GM18508 (cell line): ENCODE measurements around the gene EPAS1.

Experiments used
- ATAC-seq: cut with Tn5 transposase; IDR thresholded peaks from one replicate; pipeline ENCODE4 v1.9.1; 2021; ENCODE audit warnings: moderate number of reproducible peaks; ENCODE audit not compliant: insufficient read depth, unreplicated experiment

EPAS1 gene

DNA sequence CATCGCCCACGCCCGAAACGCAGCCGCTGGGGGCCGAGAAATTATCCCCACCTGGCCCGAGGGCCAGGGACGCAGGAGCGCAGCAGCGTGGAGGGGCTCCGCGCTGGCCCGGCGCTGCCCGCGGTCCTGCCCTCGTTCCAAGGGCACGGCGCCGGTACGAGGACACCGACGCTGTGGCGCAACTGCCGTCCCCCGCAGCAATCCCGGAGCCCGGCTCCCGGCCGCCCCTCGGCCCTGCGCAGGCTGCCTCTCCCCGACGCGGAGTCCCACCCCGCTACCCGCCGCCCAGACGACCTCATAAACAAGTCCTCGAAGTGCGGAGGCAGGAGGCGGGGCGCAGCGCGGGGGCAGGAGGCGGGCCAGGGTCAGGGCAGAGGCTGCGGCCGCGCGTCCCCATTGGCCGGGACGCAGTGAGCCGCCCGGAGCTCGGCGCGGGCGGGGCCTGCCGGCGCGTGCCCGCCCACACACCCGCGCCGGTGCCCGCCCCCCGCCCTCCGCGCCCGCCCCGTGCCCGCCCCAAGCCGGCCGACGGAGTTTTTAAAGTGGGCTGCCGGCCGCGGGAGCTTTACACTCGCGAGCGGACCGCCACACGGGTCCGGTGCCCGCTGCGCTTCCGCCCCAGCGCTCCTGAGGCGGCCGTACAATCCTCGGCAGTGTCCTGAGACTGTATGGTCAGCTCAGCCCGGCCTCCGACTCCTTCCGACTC is at the start of gene EPAS1:
EPAS1 (plus strand) TSS at position 568 of the 706 bp plus-strand sequence. CDS start 505 bp downstream, outside the sequence.
- no peak for ATAC-seq

DNA sequence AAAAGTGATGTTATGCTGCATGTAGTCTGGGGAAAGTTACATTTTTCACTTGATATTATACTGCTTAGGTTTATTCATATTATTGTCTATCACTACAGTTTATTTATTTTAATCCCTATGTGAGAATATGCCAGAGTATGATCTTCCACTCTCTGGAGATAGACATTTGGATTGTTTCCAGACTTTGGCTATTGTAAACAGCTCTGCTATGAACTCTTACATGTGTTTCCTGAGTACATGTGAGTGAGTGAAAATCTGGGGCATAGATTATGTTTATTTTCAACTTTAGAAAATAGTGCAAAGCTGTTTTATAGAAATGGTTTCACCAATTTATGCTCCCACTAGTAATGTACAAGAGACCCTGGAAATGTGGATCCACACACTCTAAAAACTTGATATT is 49.0 kb upstream of the EPAS1 start:
- ATAC-seq, result no peak

DNA sequence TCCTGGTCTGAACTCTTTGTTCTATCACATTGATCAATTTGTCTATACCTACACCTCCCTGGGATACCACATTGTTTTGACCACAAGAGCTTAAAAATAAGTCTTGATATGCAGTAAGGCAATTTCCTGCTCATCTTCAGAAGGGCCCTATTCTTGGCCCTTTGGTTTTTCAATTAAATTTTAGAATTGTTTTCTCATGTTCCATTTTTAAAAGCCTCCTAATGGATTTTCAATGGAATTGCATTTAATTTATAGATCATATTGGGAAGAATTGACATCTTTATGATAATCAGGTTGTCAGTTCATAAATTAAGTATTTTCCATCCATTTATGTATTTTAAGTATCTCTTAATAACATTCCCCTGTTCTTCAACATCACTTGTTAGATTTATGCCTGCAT is 47.6 kb upstream of the EPAS1 start:
- ATAC-seq, result no peak

DNA sequence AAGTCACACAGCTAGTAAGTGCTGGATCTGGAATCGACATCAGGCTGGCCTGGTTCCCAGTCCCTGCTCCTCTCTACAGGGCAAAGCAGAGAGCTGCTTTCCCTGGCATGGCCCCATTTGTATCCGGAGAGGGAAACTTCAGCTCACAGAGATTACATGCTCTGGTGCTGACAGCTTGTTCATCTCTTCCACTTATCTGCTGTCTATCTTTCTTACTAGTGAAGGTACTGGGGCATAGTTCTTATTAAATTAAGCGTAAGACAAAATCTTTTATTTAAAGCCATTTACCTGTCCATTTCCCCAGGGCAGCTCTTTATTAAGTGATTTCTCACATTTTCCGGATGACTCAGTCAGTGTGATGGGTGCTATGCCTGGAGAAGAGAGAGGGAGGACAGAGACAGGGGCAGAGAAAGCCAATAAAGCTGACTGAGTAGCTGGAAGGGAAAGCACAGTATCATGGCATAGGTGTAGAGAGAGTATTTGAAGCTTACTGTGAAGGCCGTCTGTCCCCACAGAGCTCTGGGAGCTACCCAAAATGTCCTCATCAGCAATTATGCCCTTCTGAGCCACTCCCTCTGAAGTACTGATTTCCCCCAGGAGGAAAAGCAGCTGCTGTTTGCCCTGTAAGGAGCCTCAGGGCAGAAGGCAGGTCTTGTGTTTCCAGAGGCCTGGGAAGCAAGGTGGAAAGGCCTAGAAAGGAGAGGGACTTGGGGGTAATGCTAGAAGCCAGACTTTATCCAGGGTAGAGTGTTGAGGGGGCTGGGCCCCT is 44.1 kb upstream of the EPAS1 start:
- ATAC-seq, result no peak

GRCh38 chr2:46254474-46254873 is 42.7 kb upstream of the EPAS1 start:
- no peak for ATAC-seq

GRCh38 chr2:46256563-46257142 is 40.6 kb upstream of the EPAS1 start:
- no peak for ATAC-seq

DNA sequence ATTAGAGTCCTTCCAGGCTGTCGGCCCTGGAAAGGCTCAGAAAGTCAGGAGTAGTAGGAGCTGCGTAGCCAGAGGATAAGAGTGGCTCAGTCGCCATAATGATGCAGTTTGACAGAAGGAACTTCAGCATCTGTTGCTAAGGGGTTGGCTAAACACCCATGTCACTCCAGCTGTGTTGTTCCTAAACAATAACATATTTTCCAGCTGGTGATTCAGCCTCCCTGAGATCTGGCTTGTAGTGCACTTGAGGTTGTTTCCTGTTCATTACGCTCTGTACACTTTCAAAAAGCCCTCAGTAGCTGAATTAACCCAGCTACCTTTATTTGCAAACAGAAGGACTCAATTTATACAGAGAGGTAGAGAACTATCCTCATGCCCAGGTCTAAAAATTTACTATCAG is 39.7 kb upstream of the EPAS1 start:
- ATAC-seq, result no peak

GRCh38 chr2:46257980-46258379 is 39.2 kb upstream of the EPAS1 start:
- no peak for ATAC-seq

DNA sequence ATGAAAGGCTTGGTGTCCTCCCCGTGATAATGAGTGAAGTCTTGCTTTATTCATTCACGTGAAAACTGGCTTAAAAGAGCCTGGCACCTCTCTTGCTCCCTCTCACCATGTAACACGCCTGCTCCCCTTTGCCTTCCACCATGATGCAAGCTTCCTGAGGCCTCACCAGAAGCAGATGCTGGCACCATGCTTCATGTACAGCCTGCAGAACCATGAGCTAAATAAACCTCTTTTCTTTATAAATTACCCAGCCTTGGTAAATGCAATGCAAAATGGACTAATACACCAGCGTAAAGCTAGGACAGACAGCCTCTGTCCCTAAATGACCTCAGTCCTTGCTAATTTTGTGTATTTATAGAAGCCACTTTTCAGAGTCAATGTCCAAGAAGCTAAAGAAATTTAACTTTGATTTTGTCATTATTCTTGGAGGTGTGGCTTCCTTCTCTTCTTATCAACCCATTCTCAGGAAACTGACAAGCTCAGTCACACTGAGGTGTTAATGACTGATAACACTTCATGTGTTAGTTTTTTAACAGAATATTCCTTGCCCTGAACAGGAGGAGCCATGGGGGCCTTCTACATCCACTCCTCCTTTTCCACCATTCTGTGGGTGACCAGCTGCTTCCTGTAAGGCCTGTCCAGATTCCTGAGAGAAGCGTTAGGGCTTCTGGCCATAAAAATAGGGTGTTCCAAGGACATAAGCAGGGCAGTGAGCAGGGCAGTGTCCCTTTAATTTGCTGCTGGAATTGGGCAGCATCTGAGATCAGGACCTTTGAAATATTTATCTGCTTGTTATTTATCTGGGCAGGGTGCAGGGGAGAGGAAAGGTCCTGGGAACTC is 38.0 kb upstream of the EPAS1 start:
- ATAC-seq, result no peak

DNA sequence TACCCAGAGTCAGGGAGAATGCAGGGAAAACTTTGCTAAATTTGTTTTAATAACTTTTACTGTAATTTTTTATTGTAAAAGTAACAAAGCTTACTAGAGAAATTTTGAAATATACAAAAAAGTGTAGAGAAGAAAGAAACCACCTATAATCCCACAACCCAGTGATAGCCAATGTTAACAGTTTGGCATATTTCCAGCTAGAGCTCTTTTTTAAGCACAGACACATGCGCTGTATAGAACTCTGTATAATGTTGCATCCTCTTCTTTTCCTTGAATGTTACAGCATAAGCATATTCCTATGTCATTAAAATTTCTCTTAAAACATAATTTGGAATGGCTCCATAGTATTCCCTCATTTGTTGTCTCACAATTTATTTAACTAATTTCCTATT is 37.4 kb upstream of the EPAS1 start:
- no peak for ATAC-seq

GRCh38 chr2:46260305-46260704 is 36.9 kb upstream of the EPAS1 start:
- ATAC-seq, result no peak

DNA sequence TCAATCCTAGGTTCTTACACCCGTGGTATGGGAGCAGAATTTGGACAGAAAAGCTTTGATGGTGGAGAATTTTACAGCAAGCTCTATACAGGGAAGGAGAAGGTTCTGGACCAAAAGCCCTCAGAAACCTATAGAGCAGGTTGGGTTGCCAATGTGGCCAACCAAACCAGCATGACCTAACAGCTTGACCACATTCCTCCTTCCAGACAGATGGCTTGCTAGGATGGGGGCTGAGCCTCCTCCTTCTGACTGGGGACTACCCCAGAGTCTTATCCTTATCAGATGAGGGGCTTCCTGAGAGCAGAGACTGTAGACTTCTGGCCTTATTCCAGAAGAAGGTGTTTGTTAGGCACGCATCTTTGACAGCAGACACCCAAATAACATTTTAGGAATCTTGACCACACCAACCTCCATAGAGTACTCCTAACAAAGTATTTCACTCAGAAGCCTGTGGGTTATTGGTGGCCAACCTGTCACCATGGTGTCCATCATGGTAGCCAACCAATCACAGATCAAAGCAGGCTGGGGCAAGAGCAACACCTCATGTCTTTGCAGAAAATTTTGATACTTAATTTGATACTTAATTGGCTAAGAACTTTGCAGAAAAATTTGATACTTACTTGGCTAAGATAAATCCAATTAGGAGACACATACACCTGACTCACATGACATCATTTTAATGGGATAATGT is 34.8 kb upstream of the EPAS1 start:
- ATAC-seq, result no peak

GRCh38 chr2:46263347-46263746 is 33.9 kb upstream of the EPAS1 start:
- no peak for ATAC-seq

DNA sequence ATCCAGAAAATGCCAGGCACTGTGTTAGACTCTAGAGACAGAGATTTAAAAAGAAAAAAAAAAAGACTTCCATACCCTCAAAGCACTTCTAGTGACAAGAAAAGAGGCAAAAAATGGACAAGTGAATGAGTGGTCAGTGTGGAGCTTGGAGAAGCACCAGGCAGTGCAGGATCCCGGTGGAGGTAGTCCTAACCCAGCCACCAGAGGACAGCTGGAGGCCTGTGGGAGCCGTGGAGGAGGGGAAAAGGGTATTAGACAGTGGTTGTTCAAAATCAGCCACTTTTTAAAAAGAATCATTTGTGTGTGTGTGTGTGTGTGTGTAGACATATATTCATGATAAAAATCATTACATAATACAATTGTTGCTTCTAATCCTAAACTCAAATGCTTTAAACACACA is 32.8 kb upstream of the EPAS1 start:
- ATAC-seq, result no peak

- ATAC-seq, result no peak
Observed at GRCh38 chr2:46266134-46266533, 31.1 kb upstream of the EPAS1 start.

DNA sequence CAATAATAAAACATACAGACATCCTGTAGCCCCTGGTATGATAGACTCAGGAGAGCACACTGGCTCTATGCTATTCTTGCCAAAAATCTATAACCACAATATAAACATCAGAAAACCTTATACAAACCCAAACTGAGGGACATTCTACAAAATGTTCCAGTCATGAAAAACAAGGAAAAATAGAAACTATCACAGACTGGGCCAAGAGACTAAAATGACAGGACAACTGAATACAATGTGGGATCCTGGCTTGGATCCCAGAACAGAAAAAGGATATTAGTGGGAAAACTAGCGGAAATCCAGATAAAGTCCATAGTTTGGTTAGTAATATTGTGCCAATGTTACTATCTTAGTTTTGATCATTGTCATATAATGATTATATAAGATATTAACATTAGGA is 29.6 kb upstream of the EPAS1 start:
- ATAC-seq, result no peak

DNA sequence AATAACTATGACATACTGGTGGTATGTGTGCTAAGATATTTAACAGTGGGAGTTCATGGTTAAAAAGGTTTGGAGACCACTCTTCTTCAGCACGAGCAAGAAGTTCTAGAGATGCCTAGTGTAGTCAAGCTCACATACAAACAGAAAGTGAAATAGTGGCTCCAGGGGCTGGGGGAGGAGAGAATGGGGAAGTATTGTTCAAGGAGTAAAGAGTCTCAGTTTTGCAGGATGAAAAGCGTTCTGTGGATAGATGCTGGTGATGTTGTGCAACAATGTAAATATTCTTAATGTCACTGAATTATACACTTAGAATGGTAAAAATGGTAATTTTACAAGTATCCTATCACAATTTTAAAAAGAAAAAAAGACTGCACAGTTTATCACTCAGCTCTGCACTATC is 29.0 kb upstream of the EPAS1 start:
- ATAC-seq, result no peak

DNA sequence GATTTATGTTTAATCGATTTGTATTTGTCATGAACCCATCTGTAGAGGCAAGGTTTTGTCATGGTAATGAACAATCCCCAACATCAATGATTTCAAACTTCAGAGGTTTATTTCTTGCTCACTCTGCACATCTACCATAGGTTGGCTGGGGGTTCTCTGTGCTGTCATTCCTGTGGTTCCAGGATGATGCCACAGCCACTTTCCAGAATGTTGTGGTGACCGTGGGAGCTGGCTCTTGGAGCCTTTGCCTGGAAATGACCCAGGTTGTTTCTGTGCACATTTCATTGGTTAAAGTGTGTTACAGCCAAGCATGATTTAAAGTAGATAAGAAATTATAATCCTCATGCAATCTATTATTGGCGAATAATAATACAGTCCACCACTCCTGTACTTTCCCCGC is 28.2 kb upstream of the EPAS1 start:
- ATAC-seq, result no peak

DNA sequence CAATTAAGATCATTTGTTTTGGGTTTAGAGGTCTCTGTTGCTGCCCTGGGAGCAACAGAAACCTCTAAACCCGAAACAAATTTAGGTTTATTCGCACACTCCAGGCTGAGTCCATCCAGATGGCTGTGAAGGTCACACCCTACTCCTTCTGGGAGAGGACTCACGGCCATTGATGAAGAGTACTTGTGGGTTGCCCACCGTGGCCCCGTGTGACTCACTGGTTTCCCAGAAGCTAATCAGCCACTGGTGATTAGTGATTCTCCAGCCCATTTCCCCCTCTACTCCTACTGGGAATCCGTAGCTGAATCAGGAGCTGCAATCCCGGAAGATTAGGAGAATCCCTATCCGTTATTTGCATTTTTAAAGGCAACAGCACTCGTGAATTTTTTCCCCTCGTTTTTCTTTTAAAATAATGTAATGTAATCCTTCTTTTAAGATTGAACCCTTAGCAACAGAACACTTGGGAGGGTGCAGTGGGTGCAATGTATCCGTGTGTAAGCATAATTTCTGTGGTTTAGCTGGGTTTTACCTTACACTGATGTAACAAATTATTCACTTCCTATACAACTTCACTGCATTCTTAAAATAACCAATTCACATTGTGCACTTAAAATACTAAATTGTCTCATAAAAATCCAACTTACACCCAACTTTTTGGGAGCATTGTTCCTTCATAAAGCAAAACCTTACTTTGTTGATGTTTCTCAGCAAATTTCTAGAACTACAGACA is 27.5 kb upstream of the EPAS1 start:
- ATAC-seq, result no peak

- no peak for ATAC-seq
Observed at GRCh38 chr2:46270384-46270783, 26.8 kb upstream of the EPAS1 start.
